ENCODE results near the gene SRGAP1.

DNA sequence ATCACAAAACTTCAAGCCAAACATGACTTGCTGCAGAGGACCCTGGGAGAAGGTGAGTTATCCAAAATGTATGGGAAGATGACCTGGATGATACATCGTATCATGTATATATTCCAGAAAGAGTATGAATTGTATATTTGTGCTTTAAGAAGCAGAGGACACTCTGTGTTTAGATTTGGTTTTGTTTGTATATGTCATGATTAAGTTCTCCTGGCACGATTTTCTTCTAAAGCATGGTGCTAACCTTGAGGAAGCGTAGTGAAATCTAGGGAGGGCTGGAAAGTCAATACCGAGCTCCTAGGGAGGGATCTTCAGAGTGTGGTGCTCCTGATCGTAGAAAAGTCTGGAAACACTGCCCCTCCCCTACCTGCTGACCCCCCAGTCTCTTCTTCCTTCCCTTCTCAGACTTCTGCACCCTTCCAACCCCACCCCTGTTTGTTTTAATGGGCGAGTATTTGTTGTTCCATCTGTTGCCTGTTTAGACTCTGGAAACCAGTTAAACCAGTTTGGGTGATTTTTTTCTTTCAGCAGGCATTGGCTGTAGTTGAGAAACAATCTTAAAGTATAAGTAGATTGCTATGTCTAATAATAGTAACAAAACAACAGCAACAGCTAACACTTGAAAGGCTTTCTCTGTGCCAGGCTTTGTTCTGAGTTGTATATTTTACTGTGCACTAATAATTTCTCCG lies 236.0 kb downstream of the SRGAP1 start:
- TF ChIP-seq, protein P1, sequence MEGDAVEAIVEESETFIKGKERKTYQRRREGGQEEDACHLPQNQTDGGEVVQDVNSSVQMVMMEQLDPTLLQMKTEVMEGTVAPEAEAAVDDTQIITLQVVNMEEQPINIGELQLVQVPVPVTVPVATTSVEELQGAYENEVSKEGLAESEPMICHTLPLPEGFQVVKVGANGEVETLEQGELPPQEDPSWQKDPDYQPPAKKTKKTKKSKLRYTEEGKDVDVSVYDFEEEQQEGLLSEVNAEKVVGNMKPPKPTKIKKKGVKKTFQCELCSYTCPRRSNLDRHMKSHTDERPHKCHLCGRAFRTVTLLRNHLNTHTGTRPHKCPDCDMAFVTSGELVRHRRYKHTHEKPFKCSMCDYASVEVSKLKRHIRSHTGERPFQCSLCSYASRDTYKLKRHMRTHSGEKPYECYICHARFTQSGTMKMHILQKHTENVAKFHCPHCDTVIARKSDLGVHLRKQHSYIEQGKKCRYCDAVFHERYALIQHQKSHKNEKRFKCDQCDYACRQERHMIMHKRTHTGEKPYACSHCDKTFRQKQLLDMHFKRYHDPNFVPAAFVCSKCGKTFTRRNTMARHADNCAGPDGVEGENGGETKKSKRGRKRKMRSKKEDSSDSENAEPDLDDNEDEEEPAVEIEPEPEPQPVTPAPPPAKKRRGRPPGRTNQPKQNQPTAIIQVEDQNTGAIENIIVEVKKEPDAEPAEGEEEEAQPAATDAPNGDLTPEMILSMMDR (IDR thresholded peaks at IDR 0.05) = no peak
- no peak for TF ChIP-seq POLR2A (IDR thresholded peaks at IDR 0.05)

Measured in vagina (tissue), 2 donors.